Fibroblast of skin of scalp (primary cell): ENCODE measurements around the gene RIN1. TPM values are rescaled to one million over a fixed set of nuclear protein-coding genes. Genes with fewer than 3 reads are reported as not detected.
"Not testable (repeated sequence)": the region's sequence is repeated elsewhere in the genome, so short reads cannot be mapped to it uniquely, and the experiment has no call there.

Experiments used
- DNase-seq: peaks from one replicate; pipeline ENCODE4 v3.0.0-alpha.2; 2013
- polyA plus RNA-seq, 2 experiments: library from polyadenylated mRNA; unstranded; fragments of 120-200 nt; gene quantifications; one replicate each; pipeline ENCODE4 v1.2.1, GENCODE V29; 2013; ENCODE audit not compliant: insufficient read length in 2 of 2

RIN1 gene, protein sequence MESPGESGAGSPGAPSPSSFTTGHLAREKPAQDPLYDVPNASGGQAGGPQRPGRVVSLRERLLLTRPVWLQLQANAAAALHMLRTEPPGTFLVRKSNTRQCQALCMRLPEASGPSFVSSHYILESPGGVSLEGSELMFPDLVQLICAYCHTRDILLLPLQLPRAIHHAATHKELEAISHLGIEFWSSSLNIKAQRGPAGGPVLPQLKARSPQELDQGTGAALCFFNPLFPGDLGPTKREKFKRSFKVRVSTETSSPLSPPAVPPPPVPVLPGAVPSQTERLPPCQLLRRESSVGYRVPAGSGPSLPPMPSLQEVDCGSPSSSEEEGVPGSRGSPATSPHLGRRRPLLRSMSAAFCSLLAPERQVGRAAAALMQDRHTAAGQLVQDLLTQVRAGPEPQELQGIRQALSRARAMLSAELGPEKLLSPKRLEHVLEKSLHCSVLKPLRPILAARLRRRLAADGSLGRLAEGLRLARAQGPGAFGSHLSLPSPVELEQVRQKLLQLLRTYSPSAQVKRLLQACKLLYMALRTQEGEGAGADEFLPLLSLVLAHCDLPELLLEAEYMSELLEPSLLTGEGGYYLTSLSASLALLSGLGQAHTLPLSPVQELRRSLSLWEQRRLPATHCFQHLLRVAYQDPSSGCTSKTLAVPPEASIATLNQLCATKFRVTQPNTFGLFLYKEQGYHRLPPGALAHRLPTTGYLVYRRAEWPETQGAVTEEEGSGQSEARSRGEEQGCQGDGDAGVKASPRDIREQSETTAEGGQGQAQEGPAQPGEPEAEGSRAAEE
- polyA plus RNA-seq (2013, experiment 1 of 2; ENCODE audit: insufficient read length) = 13.4 TPM
- 12.4 TPM for polyA plus RNA-seq (2013, experiment 2 of 2; ENCODE audit: insufficient read length)

GRCh38 chr11:66336234-66337102 is at the start of gene RIN1:
Gene RIN1 (minus strand): TSS chr11:66336434. CDS start chr11:66336402, 32 bp downstream.
- DNase-seq = peak; percentile 86

DNA sequence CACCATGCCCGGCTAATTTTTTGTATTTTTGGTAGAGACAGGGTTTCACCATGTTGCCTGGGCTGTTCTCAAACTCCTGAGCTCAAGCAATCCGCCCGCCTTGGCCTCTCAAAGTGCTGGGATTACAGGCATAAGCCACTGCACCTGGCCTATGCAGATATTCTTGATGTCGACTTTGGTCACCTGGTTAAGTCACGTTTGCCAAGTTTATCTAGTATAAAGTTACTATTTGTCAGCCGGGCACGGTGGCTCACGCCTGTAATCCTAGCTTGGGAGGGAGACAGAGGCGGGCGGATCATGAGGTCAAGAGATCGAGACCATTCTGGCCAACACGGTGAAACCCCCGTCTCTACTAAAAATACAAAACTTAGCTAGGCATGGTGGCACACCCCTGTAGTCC is 48.1 kb upstream of the RIN1 start:
- DNase-seq = not testable (repeated sequence)

DNA sequence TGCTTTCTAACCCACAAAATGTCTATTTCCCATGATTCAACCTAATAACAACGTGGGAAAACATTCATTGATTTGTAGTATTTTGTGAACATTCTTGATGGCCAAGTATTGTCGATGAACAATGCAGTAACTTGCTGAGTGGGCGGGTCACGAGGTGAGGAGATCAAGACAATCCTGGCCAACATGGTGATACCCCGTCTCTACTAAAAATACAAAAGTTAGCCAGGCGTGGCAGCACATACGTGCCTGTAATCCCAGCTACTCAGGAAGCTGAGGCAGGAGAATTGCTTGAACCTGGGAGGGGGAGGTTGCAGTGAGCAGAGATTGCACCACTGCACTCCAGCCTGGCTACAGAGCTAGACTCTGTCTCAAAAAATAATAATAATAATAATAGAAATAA is 44.0 kb upstream of the RIN1 start:
- not testable (repeated sequence) for DNase-seq

GRCh38 chr11:66373690-66374287 is 37.6 kb upstream of the RIN1 start:
- DNase-seq = not testable (repeated sequence)

- DNase-seq = no peak
Measured at GRCh38 chr11:66373265-66373664, 37.0 kb upstream of the RIN1 start.

DNA sequence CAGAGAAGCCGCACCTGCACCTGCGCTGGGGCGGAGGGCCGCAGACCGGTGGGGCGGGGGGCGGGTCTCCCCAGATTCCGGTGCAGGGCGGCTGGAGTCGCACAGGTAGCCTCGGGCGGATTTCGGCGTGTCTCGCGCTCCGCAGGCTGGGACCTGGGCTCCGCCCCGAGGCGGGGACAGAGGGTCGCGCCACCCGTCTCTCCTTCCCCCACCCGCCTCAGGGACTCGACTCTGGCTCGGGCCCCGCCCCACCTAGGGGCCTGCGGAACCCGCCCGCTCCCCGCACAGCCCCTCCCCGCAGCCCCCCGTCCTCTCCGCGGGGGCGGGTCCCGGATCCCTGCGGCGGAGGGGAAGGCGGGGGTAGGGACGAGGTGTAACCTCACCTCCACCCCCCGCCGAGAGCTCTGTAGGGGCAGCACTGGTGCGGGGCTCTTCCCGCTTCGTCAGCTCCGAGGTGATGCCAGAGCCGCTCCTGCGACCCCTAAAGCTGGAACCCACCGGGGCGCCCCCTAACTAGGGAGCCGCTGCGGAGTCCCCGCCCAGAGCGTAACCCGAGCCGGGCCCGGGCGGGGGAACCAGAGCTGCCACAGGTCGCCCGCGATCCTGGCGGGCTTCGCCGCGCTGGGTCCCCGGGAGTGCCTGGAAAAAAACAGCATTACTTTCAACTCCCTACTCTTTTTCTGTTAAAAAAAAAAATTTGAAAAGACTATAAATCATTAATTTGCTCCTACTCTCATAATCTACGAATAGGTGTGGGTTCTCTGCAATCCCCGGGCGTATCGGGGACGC is 35.6 kb upstream of the RIN1 start, which contains the start of gene SLC29A2:
Gene SLC29A2, minus strand, starts transcription at position 134 of the 789 bp plus-strand sequence. CDS start 169 bp downstream, outside the sequence.
- no peak for DNase-seq

GRCh38 chr11:66369073-66369894 is 33.0 kb upstream of the RIN1 start:
- DNase-seq = no peak

GRCh38 chr11:66368484-66368883 is 32.2 kb upstream of the RIN1 start:
- DNase-seq = no peak

DNA sequence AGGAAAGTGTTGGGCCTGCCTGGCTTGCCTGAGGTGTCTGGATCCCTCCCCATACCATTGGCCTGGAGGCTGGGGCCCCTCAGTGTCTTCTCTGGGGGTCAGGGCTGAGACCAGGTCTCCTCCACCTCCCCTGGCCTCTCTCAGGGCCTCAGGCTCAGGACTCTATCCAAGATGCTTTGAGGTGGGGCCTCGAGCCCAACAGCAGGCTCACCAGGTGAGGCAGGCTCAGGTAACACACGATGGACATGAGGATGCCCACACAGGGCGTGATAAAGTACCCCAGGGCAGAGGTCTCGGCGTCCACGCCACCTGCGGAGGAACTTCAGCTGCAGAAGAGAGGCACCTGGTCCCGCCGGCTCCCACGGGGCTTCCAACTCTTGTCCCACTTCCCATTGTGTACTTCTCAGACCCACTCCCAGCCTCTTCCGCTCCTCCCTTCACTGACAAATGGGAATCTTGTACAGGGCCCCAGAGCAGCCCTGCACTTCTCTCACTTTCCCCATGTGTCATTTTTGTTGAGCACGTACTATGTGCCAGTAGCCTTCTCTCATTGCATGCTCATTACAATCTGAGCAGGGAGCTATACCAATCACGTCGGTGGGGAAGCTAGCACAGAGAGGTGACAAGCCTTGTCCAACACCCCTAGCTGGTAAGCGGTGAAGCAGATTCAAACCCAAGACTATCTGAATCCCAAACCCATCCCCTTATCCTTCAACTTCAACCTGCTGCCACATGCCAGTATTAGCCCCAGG is 31.5 kb upstream of the RIN1 start:
- no peak for DNase-seq

GRCh38 chr11:66366844-66367477 is 30.7 kb upstream of the RIN1 start:
- DNase-seq = no peak

- DNase-seq = no peak
Measured at GRCh38 chr11:66365711-66366619, 29.7 kb upstream of the RIN1 start.

DNA sequence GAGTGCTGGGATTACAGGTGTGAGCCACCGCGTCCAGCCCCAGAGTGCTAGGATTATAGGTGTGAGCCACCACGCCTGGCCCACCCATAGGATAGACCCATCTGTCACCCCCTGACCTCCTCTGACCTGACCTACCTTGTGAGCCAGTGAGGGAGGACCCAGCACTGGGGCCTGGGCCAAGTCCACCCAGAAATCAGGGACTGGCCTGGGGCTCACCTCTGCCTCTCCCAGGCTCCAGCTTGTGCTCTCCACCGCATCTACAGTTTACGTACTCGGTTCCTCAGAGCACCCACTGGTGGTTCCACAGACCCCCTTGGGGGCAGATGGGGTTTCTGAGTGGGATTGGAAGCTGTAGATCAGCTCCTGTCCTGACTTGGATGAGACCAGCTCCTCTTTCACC is 28.9 kb upstream of the RIN1 start:
- DNase-seq = no peak

DNA sequence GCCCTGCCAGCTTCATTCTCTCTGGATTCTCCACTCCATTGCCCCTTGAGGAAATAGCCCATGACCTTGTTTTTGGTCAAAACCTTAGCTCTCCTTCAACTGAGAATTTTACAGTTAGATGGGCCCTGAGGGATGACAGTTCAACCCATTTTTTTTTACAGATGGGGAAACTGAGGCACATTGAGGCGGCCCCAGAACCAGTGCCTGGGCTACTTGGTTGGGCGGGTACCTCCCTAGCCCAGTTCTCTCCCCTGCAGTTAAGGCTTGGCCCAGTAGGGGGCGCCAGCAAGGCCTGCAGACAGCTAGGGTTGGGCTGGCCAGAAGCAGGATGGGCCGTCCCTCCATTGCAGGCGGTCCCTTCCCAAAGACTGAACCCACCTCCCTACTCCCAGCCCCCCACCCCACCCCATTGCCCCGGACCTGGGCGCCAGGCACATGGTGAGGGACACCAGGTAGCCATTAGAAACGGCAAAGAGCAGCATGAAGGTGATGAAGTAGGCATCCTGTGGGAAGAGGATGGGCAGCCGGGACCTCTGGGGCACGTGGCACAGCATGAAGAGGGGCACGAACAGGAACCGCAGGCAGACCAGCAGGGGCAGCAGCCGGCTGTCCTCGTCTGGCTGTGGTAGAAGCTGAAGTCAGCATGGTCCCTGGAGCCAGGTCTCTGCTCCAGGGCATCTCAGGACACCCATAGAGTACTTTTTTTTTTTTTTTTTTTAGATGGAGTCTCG is 27.7 kb upstream of the RIN1 start:
- DNase-seq = peak; percentile 36

GRCh38 chr11:66363187-66363601 is 27.0 kb upstream of the RIN1 start:
- no peak for DNase-seq

- DNase-seq = no peak
Measured at GRCh38 chr11:66362481-66363147, 26.4 kb upstream of the RIN1 start.

GRCh38 chr11:66361502-66361941 is 25.3 kb upstream of the RIN1 start:
- DNase-seq = no peak
